Cerebellar nuclear complex (tissue), 1 donor: ENCODE results near the gene IRF8.

ENCODE experiments used
- DNase-seq, 2 experiments: peaks; one replicate each; lab custom pipeline; 2025; lab: John Stamatoyannopoulos, UW

IRF8 gene

DNA sequence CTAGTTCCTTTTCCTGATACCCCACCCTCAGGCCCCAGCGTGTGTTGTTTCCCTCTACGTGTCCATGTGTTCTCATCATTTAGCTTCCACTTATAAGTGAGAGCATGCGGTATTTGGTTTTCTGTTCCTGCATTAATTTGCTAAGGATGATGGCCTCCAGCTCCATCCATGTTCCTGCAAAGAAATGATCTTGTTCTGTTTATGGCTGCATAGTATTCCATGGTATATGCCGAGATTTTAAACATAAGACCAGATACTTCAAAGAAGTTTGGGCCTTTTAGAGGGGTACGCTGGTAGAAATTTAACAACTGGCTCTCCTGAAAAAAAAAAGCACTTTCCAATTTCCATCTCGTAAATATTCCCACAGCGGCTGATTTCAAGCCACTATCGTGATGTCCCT is 59.8 kb downstream of the IRF8 start:
- DNase-seq: no peak

DNA sequence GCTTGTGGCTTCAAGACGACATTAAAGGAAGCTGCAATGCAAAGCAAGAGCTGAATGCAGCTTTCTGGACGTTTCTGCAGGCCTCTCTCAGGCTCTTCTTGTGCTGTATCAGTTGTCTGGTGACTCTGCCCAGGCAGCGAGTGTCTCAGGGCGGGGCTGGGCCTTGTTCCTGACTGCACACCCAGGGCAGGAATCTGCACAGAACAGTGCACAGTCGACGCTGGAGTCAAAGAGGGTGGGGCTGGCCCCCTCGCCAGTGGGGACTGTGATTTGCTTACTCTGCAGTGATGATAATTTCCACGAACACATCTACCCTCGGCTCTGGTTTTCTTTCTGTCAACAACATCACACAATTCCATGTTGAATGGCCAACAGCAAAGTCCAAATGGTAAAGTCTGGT is 60.7 kb downstream of the IRF8 start:
- no peak for DNase-seq

DNA sequence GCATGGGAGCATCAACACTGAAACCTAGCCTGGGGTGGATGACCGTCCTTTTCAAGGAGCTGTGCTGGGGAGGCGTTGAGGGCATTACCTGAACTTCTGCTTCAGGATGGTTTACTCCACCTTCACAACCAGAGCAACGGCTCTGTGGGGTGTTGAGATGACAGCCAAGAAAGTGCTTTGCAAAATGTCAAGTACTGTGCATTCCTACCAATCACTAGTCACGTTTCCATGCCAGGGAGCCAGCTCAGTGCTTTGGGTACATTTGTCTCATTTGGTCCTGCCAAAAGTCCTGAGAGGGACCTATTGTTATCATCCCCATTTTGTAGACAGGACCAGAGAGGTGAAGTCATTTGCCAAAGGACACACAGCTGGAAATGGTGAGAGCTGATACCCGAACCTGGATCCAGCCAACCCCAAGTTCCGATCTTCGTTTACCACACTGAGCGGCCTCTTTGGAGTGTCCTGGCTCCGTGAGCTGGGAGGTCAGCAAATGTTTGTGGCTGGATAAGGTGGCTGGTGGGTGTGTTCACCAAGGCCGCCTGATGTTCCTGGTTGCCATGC is 61.6 kb downstream of the IRF8 start:
- DNase-seq: no peak

DNA sequence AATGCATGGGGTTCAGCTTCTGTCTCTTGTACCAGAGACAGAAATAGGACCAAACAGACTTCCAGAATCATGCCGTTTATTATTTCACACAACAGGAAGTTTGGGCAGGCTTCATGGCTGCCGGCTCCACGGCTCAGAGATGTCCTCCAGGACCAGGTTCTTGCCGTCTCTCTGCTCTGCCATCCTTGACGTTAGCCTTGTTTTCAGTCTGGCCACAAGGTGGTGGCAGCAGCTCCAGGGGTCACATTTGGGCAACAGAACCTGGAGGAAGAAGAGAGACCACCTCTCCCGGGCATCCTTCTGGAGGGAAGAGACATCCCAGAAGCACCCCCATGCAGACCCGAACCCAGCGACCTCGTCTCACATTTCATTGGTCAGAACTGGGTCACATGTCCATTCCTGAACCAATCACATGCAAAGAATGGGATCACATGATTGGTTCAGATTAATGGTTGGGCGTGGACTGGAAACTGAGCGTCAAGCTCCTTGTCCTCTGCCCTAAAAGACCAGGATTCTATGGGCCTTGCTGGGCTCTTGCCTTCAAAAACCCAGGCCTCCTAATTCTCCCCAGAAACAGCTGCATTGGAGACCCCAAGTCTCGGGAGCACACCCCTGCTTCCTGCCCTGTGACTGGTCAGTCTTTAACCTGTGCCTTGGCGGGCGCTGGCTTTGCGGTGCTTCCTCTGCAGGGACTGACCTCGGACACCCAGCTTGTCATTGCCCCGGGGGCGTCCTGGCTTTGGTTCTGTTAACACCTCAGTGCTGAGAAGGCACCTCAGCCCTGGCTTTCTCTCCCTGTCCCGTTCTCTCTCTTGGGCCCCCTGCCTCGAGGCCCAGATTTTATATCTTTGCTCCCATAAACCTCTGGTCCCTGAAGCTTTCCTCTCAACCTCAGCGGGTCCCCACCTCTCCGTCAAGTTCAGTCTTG is 63.3 kb downstream of the IRF8 start:
- no peak for DNase-seq

DNA sequence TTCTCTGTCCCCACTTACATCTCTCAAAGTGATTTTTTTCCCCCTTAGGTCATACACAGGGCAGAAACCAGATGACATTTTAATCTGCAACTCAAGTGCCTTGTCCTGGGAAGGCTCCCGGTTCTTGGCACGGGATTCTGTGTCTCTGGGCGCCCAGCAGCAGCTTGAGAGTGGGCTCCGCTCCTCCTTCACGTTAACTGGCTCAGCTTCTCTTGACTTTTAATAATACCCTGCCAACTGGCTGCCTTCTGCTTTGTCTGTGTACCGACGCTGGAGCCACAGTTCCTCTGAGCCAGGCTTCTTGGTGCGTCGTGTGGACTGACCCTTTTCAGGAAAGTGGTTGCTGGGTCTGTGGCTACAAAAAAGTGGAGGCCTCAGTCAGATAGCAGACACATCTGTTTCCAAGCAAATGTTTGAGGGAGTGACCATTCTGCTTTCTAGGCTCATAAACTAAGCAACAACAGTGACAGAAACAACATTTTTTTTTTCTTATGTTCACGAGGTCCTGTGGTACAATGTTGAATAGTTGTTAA is 64.9 kb downstream of the IRF8 start:
- DNase-seq: no peak

DNA sequence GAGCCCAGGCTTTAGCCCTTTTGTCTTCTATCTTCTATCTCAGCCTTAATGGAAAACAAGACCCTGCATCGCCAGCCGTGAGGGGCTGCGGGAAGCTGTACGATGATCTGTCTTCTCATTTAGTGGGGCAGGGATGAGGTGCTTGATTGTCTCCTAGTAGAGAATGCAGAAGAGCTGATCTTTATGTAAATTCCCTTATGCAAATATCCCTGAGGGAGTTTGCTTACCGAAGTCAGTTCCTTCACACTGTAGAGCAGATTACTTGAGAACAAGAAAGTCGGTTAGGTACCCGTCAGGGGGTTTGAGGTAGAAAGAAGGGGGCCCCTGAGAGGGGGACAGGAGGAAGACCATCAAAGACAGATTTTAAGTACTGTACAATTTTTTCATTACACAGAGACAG is 66.2 kb downstream of the IRF8 start:
- no peak for DNase-seq

DNA sequence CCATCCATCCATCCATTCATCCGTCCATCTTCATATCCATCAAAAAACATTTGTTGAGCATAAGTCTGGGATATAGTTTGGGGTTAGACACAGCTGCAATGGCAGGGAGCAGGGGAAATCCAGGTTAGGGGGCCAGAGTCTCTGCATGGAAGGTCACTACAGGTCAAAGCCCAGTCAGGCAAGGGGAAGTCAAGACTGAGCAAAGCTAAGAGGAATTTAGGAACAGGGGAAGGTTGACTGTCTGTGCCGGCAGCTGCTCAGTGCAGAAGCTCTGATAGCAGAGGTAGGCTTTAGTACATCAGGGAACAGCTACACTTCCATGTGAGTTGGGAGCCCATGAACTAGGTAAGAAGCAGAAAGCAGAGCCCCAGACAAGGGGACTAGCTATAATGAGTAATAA is 68.1 kb downstream of the IRF8 start:
- no peak for DNase-seq

DNA sequence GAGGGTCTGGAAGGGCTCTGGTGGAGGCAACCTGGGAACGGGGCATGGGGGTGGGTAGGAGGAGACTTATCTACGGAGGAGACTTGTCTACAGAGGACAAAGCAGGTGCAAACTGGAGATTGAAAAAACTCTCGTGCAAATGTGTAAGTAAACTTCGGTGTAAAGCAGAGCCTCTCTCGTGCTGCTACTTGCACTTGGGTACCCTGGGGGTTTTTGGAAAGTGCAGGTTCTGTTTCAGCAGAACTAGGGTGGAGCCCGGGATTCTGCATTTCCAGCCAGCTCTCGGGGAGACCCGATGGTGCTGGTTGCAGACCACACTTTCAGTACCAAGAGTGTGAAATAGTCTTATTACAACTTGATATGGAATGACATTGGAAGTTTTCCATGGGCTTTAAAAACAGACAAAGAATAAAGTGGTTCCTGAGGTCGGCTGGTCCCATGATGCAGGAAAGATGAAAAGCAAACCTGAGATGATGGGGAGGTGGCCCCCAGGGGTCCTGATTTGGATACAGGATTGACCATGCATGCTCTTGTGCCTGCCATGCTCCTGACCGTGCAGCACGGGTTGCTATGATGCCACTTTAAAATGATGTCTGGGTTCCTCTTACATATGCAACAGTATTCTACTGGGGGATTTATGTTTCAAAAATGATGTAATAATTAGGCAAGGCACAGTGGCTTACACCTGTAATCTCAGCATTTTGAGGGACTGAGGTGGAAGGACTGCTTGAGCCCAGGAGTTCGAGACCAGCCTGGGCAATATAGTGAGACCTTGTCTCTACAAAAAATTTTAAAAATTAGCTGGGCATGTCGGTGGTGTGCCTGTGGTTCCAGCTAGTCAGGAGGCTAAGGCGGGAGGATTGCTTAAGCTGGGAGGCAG is 69.3 kb downstream of the IRF8 start:
- no peak for DNase-seq

DNA sequence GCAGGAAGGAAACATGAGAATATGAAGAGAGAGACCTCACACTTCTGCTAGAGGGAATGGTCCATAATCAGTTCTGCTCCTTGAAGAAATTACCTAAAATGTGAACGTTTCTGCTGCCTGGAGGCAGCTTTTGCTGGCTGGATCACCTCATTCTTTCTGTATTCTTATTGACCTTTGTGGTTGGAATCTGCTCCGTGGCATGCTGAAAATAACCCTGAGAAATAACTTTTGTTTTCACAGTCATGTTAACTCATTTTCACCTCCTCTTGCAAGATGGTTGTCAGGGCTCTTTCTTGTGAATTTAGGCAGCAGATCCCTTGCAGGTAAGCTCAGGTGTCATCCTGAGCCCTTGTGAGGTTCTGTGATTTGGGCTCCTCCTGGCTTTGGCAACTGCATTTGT is 70.2 kb downstream of the IRF8 start:
- DNase-seq: no peak

DNA sequence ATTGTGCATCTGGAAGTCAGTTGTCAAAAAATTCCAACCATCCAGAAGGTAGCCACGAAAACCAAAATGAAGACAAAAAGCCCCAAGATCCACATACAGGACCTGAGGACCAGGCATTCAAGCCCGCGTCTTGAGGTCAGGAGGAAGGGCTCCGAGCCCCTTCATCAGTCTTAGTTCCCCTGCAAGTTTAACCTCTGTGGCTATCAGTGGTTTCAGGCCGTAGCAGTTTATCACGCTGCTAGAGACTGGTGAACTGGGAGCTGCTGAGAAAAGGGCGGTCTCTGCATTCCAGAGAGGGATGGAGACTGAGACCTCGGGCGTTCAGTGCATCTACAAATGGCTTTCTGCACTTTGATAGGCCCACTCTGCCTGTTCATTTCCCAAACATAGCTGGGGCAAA is 70.6 kb downstream of the IRF8 start:
- no peak for DNase-seq

DNA sequence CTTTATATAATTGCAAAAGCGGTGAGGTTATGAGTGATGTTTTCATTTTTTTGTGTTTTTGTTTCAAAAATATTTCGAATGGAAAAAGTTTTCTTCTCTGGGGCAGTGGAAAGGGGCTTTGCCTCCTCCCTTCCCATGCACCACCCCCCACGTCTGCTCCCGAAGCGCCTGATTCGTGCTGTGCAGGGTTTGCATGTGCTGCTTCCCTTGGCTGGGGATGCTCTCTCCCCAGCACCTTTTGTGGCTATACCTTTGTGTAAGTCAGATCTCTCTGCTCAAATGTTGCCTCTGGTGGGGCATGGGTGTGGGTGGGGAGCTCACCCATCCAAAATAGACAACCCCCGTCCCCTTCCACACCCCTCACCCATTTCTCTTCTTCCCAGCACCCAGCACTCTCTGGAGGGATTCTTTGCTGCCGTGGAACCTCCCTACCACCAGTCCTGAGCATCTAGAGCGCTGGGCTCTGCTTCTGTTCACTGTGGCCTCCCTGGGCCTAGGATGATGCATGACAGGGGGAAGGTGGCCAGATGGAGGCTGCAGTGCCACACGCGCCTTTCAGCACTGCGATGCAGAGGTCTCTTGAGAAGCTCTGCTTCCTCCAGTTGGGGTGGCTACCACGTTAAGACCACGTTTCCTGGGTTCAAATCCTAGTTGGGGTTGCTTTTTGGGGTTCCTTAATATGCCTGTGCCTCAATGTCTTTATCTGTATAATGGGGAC is 71.2 kb downstream of the IRF8 start:
- DNase-seq: no peak

DNA sequence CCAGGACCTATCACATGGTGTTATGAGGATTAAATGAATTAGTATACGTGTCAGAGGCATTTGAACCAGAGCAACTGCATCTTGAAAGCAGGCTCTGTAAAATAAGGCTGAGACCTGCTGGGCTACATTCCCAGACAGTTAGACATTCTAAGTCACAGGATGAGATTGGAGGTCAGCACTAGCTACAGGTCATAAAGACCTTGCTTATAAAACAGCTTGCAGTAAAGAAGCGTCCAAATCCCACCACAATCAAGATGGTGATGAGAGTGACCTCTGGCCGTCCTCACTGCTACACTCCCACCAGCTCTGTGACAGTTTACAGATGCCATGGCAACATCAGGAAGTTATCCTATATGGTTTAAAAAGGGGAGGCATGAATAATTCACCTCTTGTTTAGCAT is 71.8 kb downstream of the IRF8 start:
- no peak for DNase-seq
